Hepatocyte (in vitro differentiated cells): ENCODE results near the gene ERGIC1. TPM values are rescaled to one million over a fixed set of nuclear protein-coding genes. Genes with fewer than 3 reads are reported as not detected.

Experiments
- DNase-seq: peaks from one replicate; pipeline ENCODE4 v3.0.0-alpha.2; 2016; ENCODE audit warnings: low spot score
- H2AFZ ChIP-seq: fragments of 200-600 bp; sonication (generic); 2 replicates; pipeline ENCODE4 v1.6.0; 2016; ENCODE audit warnings: antibody characterized with exemption, mild to moderate bottlenecking
- H3K27ac ChIP-seq: fragments of 200-600 bp; sonication (generic); 2 replicates; pipeline ENCODE4 v1.5.1; 2016; ENCODE audit warnings: mild to moderate bottlenecking
- H3K27me3 ChIP-seq: fragments of 200-600 bp; sonication (generic); 2 replicates; pipeline ENCODE4 v1.6.1; 2016
- H3K36me3 ChIP-seq: fragments of 200-600 bp; sonication (generic); replicated peaks from 2 replicates; pipeline ENCODE4 v1.5.1; 2016; ENCODE audit warnings: low read depth; ENCODE audit not compliant: insufficient read depth
- H3K4me1 ChIP-seq: fragments of 200-600 bp; sonication (generic); 2 replicates; pipeline ENCODE4 v1.5.1; 2016; ENCODE audit warnings: mild to moderate bottlenecking, moderate library complexity; ENCODE audit not compliant: insufficient read depth
- H3K4me2 ChIP-seq: fragments of 200-600 bp; sonication (generic); 2 replicates; pipeline ENCODE4 v1.6.0; 2016
- H3K4me3 ChIP-seq: fragments of 200-600 bp; sonication (generic); 2 replicates; pipeline ENCODE4 v1.5.1; 2016; ENCODE audit warnings: mild to moderate bottlenecking
- H3K79me2 ChIP-seq: fragments of 200-600 bp; sonication (generic); 2 replicates; pipeline ENCODE4 v1.6.0; 2017; ENCODE audit warnings: mild to moderate bottlenecking
- H3K9me2 ChIP-seq: fragments of 200-600 bp; sonication (generic); replicated peaks from 2 replicates; pipeline ENCODE4 v1.6.0; 2017; ENCODE audit warnings: mild to moderate bottlenecking; ENCODE audit not compliant: insufficient read depth
- H3K9me3 ChIP-seq: fragments of 200-600 bp; sonication (generic); 2 replicates; pipeline ENCODE4 v1.5.1; 2016; ENCODE audit warnings: low read depth, mild to moderate bottlenecking
- H4K20me1 ChIP-seq: fragments of 200-600 bp; sonication (generic); 2 replicates; pipeline ENCODE4 v1.6.0; 2016; ENCODE audit warnings: mild to moderate bottlenecking; ENCODE audit not compliant: insufficient read depth, poor library complexity, severe bottlenecking
- EZH2 ChIP-seq: fragments of 200-600 bp; sonication (generic); IDR thresholded peaks from 2 replicates; pipeline ENCODE4 v1.6.1; 2016; ENCODE audit warnings: antibody characterized with exemption, mild to moderate bottlenecking, borderline replicate concordance
- EZH2phosphoT487 ChIP-seq: fragments of 200-600 bp; sonication (generic); IDR thresholded peaks from one replicate; pipeline ENCODE4 v1.6.1; 2018; ENCODE audit warnings: antibody characterized with exemption, mild to moderate bottlenecking, low read depth, moderate library complexity; ENCODE audit not compliant: unreplicated experiment, severe bottlenecking
- WGBS: methylation state at CpG from one replicate; pipeline ENCODE4 v1.1.6; 2016; ENCODE audit warnings: low lambda C conversion rate; ENCODE audit errors: missing lambda C conversion rate; 5-methylcytosine and 5-hydroxymethylcytosine counted together
- polyA plus RNA-seq: library from polyadenylated mRNA; unstranded; fragments of >200 nt; fragmentation: Nextera tagmentation; extraction: Ambion mirVana; gene quantifications from 2 replicates; pipeline ENCODE4 v1.2.1, GENCODE V29; 2016
- total RNA-seq: library from RNA; depleted of rRNA; stranded (reverse); fragments of >200 nt; gene quantifications from 2 replicates; pipeline ENCODE4 v1.2.3, GENCODE V29; 2014
- TF ChIP-seq, protein P1 (sequence below): fragments of 200-600 bp; sonication (generic); IDR thresholded peaks from 2 replicates; pipeline ENCODE4 v1.5.1; 2016; ENCODE audit warnings: antibody characterized with exemption, mild to moderate bottlenecking; ENCODE audit not compliant: poor library complexity

Gene ERGIC1
- total and polyA plus RNA-seq, 2 experiments from 2014 or later, result 39.1 to 107 TPM

DNA sequence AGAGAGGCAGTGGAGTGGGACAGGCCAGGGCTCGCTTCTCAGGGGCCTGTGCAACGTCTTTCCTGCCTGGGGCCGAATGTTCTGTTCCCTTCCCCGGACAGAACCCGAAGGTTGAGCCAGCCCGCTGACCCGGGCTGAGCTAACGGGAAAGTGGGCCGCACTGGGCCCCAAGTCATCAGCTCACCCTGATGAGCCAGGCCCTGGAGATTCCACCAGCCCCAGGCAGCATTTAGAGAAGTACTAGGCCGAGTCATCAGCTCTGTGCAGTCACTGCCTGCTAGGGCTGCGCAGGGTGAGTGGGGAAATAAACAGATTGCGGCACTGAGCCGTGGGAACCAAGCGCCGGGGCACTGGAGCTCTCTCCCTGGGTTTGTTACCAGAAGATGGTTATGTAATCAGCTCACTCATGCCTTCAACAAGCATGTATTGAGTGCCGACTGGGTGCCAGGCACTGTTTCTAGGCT is 33.9 kb upstream of the ERGIC1 start:
- H3K4me1 ChIP-seq, result no peaks in the 10 kb centered on the region
- no peak overlapping the region for H3K4me2 ChIP-seq
- H3K36me3 ChIP-seq, result no peaks in the 10 kb centered on the region
- H3K4me3 ChIP-seq, result no peak overlapping the region
- TF ChIP-seq EZH2 (no peak), EZH2phosphoT487 (no peak)
- TF ChIP-seq, protein P1, sequence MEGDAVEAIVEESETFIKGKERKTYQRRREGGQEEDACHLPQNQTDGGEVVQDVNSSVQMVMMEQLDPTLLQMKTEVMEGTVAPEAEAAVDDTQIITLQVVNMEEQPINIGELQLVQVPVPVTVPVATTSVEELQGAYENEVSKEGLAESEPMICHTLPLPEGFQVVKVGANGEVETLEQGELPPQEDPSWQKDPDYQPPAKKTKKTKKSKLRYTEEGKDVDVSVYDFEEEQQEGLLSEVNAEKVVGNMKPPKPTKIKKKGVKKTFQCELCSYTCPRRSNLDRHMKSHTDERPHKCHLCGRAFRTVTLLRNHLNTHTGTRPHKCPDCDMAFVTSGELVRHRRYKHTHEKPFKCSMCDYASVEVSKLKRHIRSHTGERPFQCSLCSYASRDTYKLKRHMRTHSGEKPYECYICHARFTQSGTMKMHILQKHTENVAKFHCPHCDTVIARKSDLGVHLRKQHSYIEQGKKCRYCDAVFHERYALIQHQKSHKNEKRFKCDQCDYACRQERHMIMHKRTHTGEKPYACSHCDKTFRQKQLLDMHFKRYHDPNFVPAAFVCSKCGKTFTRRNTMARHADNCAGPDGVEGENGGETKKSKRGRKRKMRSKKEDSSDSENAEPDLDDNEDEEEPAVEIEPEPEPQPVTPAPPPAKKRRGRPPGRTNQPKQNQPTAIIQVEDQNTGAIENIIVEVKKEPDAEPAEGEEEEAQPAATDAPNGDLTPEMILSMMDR, result no peak
- H3K79me2 ChIP-seq, result no peaks in the 10 kb centered on the region
- H3K9me3 ChIP-seq, result no peaks in the 10 kb centered on the region
- H3K27ac ChIP-seq, result peak overlapping the region; percentile 79
- H3K27me3 ChIP-seq, result no peaks in the 10 kb centered on the region
- H2AFZ ChIP-seq, result no peak overlapping the region
- WGBS, result 65% methylated on average over 16 of the region's 16 CpGs
- DNase-seq, result peak; percentile 54
- no peaks in the 10 kb centered on the region for H3K9me2 ChIP-seq
- H4K20me1 ChIP-seq, result no peaks in the 10 kb centered on the region

DNA sequence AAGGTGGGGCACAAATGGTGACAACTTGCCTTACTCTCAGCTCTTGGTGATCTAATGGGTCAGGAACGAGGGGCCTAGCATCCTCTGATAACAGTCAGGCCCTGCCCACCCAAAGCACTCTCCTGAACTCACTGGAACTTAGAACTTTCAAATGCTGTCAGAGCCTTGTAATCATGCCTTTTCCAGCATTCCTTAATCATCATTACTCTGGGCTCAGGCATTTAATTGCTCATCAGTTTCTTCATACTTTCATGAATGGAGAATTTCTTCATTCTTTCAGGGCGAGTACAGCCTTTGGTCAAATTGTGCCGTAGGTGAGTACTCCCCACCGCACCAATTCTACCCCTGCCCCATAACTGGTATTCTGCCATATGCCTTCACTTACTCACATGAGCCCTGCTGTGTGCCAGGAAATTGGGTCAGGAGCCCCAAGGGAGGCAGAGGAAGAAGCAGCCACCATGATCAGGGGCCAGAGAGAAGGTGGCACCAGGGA is 32.8 kb upstream of the ERGIC1 start:
- Histone ChIP-seq H3K36me3 (no peaks in the 10 kb centered on the region), H3K4me2 (no peak overlapping the region), H4K20me1 (no peaks in the 10 kb centered on the region), H3K4me1 (no peaks in the 10 kb centered on the region), H2AFZ (no peak overlapping the region), H3K9me2 (no peaks in the 10 kb centered on the region), H3K9me3 (no peaks in the 10 kb centered on the region), H3K4me3 (no peak overlapping the region), H3K27ac (peak overlapping the region; percentile 90), H3K27me3 (no peaks in the 10 kb centered on the region), H3K79me2 (no peaks in the 10 kb centered on the region)
- no peak for TF ChIP-seq EZH2
- TF ChIP-seq EZH2phosphoT487, result no peak
- TF ChIP-seq, protein P1, result no peak
- peak; percentile 64 for DNase-seq
- 64% methylated on average over 4 of the region's 4 CpGs for WGBS

DNA sequence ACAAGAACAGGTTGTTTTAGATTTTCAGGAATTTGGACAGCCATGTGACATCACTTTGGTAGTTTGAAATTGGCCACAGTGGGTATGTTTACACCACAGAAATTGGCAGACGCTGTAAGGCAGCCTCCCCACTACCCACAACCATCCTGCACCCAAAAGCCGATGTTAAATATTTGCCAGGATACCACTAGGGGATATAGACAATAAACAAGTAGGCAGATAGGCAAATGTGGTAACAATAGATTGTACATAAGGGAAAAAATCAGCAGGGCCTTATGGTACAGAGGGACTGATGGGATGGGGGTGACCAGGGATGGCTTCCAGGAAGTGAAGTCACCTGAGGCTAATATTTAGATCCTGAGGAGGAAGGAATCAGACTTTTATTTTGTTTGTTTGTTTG is 31.9 kb upstream of the ERGIC1 start:
- no peaks in the 10 kb centered on the region for H3K27me3 ChIP-seq
- 95% methylated on average over 2 of the region's 2 CpGs for WGBS
- peaks cover 3% of the 10 kb centered on the region for H3K4me1 ChIP-seq
- no peaks in the 10 kb centered on the region for H4K20me1 ChIP-seq
- no peak for DNase-seq
- H3K4me3 ChIP-seq, result no peak overlapping the region
- H3K9me2 ChIP-seq, result no peaks in the 10 kb centered on the region
- no peak overlapping the region for H3K27ac ChIP-seq
- H3K9me3 ChIP-seq, result no peaks in the 10 kb centered on the region
- no peaks in the 10 kb centered on the region for H3K36me3 ChIP-seq
- H2AFZ ChIP-seq, result no peak overlapping the region
- TF ChIP-seq EZH2, result no peak
- TF ChIP-seq, protein P1, result no peak
- TF ChIP-seq EZH2phosphoT487, result no peak
- H3K4me2 ChIP-seq, result no peak overlapping the region
- no peaks in the 10 kb centered on the region for H3K79me2 ChIP-seq
